Right ventricle myocardium inferior (tissue), 1 donor: ENCODE data around the gene WNT6. TPM values are rescaled to one million over a fixed set of nuclear protein-coding genes. Genes with fewer than 3 reads are reported as not detected.
A peak's percentile ranks its signal among the peaks of the same experiment; 100 is the strongest.

ENCODE experiments used
- ATAC-seq: fragments of 200-7000 bp; cut with Tn5 transposase; one replicate; pipeline ENCODE4 v1.9.1; 2020; ENCODE audit warnings: mild to moderate bottlenecking, moderate library complexity
- DNase-seq: peaks from one replicate; pipeline ENCODE4 v3.0.0; 2021; ENCODE audit errors: missing footprints
- intact Hi-C: fragments of 100-400 bp; cut with DNase I; formaldehyde crosslinking; loops from one replicate; pipeline ENCODE4 v1.11.0; 2022
- long read RNA-seq: library from polyadenylated mRNA; unstranded; transcript quantifications from one replicate; pipeline ENCODE4 v2.0.0, GENCODE V29; 2021
- total RNA-seq: library from RNA; stranded (reverse); fragmentation: NEBNext Ultra II Directional; extraction: Animal tissue kit (Norgen Biotek cat#: 25700); gene quantifications from one replicate; pipeline ENCODE4 v1.2.1, GENCODE V29; 2021
- donor health status: DM: no; HTN: yes; CAD: no; lungs with severe emphysema.

WNT6 gene
- 2.1 TPM for total RNA-seq
- long read RNA-seq, partial matches to known transcripts: 1 of 5 reads
- long read RNA-seq, other reads (novel, unspliced or antisense): 0 of 5 reads

DNA sequence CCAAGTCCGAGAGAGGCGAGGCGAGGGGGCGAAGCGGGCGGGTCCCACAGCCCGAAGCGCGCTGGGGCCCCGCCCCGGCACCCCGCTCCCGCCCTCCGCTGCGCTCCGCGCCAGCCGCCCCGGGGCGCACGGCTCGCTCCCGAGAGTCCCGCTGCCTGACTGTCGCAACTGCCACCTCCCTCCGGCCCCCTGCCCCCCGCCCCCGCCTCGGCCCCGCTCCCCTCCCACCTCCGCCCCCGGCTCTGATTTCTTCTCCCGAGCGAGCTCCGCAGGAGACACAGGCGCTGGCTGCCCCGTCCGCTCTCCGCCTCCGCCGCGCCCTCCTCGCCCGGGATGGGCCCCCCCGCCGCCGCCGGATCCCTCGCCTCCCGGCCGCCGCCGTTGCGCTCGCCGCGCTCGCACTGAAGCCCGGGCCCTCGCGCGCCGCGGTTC is at the start of gene WNT6:
WNT6 (plus strand) TSS at position 250 of the 432 bp plus-strand sequence. CDS start 233 bp downstream, outside the sequence.
- ATAC-seq: no peak

DNA sequence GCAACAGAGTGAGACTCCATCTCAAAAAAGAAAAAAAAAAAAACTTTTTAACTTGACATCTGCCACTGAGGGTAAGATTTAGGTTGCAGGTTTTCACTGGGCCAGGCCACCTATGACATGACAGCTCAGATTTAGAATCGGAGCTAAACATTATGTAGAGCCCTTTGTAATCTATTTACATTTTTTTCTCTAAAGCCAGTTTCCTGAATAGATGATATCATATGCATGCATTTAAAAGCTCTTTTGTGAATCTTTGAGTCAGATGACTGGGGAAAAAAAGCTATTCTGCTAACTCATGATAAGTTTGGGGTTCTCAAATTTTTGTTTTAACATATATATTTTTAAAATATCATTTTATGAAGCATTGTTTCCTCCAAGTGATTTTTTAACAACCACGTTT is 49.3 kb upstream of the WNT6 start:
- intact Hi-C loops: no loop called here
- no peak for DNase-seq
- ATAC-seq: no peak

More for the DNA sequence above, at the start of gene WNT6:
- intact Hi-C loops: no loop called here
- DNase-seq: no peak

DNA sequence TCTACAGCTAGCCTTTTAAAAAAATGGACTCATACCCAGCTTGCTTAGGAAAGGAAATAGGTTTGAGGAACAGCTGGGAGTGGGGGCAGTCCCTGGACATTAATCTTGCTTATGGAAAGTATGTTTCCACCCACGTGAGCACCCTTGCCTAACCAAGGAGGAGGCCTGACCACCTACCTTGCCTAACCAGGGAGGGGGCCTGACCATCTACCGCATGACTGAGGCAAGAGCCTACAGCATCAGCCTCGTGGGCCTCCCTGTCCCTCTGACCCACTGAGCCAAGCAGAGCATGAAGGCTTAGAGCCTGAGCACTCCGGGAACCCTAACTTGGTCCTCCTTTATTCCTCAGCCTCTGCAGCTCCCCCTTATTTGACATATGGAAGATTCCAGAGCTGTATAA is 48.2 kb upstream of the WNT6 start:
- ATAC-seq (no peak), DNase-seq (no peak)
- intact Hi-C loops: no loop called here

DNA sequence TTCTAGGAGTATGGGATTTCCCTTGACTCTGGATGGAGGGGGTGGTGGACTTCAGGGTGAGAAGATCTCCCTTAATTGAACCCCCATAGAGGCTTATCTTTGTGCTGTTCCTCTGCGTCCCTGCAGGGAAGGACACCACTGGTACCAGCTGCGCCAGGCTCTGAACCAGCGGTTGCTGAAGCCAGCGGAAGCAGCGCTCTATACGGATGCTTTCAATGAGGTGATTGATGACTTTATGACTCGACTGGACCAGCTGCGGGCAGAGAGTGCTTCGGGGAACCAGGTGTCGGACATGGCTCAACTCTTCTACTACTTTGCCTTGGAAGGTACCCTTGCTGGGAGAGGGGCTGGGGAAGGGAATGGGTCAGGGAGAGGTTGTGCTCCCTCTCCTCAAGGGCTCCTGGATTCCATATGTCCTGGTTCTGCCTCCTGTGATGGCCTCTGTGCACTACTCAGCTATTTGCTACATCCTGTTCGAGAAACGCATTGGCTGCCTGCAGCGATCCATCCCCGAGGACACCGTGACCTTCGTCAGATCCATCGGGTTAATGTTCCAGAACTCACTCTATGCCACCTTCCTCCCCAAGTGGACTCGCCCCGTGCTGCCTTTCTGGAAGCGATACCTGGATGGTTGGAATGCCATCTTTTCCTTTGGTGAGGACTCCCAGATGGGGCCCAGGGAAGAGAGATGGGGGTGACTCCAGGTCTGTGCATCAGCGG is 47.3 kb upstream of the WNT6 start:
- intact Hi-C loops: no loop called here
- DNase-seq: no peak
- ATAC-seq: no peak

DNA sequence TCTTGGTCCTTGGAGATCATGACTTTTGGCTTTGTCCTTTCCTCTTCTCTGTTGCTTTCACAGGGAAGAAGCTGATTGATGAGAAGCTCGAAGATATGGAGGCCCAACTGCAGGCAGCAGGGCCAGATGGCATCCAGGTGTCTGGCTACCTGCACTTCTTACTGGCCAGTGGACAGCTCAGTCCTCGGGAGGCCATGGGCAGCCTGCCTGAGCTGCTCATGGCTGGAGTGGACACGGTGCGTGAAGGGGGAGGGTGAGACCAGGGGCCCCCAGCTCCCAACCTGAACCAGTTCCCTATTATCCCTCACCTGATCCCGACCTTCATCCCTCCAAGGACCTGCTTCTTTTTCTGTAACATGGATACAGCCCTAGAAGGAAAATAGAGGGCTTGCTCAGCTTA is 46.7 kb upstream of the WNT6 start:
- DNase-seq: no peak
- intact Hi-C loops: no loop called here

DNA sequence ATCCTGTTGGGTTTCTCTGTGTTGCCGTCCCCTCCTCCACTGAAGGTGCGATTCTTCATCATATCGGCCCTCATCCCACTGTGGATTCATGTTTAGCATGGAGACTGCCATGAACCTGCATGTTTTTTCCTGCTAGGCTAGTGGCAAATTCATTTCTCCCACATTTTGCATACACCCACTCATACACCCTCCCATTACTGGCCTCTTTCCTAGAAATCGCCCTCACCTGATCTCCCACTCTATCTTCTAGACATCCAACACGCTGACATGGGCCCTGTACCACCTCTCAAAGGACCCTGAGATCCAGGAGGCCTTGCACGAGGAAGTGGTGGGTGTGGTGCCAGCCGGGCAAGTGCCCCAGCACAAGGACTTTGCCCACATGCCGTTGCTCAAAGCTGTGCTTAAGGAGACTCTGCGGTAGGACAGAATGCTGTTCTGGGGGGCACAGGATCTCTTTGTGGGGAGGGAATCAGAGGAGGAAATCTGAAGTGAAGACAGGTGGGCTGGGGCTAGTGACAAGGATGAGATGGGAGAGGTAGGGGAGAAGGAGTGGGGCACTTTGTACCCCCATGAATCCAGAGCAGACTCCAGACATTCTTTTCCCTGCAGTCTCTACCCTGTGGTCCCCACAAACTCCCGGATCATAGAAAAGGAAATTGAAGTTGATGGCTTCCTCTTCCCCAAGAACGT is 45.7 kb upstream of the WNT6 start:
- no peak for DNase-seq
- ATAC-seq: no peak
- intact Hi-C loops: no loop called here

More for the DNA sequence above, 46.7 kb upstream of the WNT6 start:
- no peak for ATAC-seq

DNA sequence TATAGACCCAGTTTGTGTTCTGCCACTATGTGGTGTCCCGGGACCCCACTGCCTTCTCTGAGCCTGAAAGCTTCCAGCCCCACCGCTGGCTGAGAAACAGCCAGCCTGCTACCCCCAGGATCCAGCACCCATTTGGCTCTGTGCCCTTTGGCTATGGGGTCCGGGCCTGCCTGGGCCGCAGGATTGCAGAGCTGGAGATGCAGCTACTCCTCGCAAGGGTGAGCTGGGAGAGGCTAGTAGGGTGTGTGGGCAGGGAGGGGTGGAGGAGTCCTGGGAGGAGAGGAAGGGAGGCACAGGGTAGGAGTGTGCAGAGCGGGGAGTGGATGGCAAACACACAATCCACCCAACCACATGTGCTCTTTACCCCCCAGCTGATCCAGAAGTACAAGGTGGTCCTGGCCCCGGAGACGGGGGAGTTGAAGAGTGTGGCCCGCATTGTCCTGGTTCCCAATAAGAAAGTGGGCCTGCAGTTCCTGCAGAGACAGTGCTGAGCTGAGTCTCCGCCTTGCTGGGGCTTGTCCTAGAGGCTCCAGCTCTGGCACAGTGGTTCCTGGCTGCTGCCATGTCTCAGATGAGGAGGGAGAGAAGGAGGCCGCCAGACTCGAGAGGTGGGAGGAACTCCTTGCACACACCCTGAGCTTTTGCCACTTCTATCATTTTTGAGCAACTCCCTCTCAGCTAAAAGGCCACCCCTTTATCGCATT is 44.9 kb upstream of the WNT6 start:
- intact Hi-C loops: no loop called here
- no peak for ATAC-seq

DNA sequence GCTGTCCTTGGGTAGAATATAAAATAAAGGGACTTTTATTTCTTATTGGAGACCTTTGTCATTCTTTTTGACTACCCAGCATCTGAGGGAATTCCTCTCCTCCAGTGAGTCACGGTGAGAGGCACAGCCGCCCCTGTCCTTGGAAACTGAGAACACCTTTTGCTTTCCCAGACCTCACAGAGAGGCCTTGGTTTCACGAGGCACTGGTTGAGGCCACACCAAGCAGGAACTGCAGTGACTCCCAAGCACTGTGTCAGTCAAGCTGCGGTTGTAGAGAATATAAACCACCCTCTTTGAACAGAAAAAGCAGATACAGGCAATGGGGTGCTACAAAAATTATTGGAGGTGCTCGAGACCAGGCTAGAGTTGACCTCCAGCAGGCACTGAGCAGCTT is 44.4 kb upstream of the WNT6 start:
- intact Hi-C loops: no loop called here
- ATAC-seq: no peak
- DNase-seq: no peak

More for the DNA sequence above, 44.9 kb upstream of the WNT6 start:
- DNase-seq: no peak

DNA sequence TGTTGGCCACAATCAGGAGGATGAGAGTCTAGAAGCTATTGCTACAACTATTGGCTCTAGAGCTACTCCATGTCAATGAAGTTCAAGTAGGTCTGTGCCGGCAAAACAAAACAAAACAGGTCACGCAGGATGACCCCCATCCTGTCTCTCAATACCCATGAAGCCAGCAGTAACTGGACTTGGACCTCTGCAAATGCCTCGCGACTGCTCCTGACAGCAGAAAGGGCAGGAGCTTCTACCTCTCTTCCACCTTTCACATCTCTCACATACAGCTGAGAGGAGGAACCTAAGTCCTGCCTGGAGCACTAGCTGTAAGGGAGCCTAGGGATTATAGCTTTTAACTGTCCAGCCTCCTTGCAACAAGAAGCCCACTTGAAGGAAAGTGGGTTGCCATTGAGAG is 44.0 kb upstream of the WNT6 start:
- intact Hi-C loops: no loop called here
- no peak for ATAC-seq
- DNase-seq: no peak

DNA sequence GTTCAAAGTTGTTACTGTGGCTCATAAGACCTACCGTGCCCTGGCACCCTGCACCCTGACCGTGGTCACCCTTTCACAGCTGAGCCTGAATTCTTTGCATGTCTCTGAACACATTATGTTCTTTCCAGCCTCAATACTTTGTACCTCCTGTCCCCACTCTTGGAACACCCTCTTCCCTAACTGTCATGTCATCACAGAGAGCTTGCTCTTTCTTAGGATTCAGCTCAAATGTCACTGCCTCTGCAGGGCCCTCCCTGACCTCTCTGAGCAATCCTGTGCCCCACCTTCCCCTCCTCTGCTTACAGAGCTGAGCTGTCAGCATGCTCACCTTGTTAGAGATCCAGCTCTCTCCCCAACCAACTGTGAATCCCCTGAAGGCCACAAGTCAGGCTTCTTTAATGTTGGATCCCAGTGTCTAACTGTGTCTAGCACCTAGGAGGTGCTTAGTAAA is 43.0 kb upstream of the WNT6 start:
- ATAC-seq: no peak
- intact Hi-C loops: no loop called here

DNA sequence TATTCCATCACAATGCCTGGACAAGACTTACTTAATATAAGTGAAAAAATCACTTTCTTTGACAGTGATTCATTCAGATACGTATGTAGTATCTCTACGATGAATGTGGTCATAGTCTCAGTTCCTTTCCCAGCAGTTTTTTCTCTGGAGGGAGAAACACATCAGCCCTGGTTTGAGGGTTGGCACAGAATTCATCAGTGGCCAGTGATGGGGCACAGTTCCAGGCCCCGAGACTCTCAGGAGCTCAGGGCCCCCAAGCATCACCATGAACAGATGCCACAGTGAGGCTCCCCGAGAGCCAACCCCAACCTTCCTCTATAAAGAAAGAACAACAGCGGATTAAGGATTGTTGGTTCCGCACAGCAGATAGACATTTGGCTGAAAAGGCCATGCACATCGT is 40.5 kb upstream of the WNT6 start:
- intact Hi-C loops: no loop called here
- DNase-seq: no peak
- ATAC-seq: no peak

More for the DNA sequence above, 43.0 kb upstream of the WNT6 start:
- no peak for DNase-seq

DNA sequence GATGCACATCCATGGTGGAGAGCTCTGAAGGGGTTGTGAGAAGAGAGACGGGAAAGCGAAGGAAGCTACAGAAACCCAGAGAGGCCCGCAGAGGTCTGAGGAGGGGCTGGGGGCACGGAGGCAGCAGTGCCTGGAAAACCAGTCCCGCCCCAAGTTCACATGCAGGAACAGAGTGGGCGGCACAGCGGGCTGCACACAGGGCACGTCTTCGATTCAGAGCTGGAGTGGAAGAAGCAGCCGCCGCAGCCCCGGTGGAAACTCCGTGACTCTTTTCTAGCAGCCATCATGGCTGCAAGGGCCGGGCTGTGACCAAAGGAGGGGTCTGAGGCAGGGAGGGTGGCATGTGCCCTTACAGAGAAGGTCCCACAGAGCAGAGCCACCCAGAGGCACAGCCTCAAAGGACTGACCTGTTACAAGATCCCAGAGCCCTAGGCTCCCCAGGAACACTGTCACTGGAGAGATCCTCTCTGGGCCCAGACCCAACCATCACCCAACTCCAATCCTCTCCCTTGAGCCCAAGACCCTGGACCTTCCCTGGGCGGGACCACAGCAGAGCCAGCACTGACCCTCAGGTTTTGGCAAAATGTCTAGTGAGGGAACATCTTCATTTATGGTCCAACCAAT is 38.7 kb upstream of the WNT6 start:
- intact Hi-C loops: no loop called here
- DNase-seq (no peak), ATAC-seq (no peak)

DNA sequence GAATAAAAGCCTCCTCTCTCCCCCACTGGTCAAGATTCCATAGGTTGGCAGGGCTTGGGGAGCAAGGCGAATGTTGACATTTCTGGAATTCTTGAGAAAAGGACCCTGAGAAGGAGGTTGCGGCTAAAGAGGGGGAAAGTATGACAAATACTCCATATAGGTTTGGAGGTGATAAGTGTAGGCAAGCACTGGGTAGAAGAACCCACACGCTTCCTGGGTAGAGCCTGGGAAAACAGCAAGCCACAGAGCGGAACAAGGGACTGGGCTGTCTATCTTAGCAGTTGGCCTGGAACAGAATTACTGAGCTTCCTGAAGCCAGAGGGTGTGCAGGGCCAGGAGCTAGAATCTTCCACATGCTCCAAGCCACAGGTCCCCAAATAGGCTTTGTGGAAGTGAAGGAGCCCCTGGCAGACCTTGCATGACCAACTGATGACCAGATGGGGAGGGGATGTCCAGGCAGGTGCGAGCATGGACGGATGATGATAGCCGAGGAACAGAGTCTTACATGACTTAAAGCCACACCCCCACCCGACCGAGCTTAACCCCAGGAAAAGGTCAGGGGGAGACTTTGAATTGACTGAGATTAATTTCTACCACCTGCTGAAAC is 37.9 kb upstream of the WNT6 start:
- ATAC-seq (no peak), DNase-seq (no peak)
- intact Hi-C loops: no loop called here

DNA sequence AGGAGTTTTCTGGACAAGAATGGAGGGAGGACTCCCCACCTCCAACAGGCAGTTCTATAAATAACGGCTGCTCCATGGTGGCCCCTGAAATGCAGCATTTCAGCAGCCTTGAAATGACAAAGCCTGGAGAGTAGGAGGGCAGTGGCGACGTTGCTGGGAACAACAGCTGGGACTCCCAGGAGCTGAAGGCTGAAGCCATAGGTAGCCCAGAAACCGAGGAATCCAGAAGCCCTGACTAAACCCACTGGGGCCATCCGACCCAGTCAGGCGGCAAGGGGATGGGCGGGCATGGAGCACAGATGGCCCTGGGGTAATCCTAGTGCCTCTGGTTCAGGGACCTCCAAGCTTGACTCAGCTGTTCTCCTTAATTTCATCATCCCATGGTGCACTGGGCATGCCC is 37.0 kb upstream of the WNT6 start:
- ATAC-seq (no peak), DNase-seq (no peak)
- intact Hi-C loops: no loop called here

DNA sequence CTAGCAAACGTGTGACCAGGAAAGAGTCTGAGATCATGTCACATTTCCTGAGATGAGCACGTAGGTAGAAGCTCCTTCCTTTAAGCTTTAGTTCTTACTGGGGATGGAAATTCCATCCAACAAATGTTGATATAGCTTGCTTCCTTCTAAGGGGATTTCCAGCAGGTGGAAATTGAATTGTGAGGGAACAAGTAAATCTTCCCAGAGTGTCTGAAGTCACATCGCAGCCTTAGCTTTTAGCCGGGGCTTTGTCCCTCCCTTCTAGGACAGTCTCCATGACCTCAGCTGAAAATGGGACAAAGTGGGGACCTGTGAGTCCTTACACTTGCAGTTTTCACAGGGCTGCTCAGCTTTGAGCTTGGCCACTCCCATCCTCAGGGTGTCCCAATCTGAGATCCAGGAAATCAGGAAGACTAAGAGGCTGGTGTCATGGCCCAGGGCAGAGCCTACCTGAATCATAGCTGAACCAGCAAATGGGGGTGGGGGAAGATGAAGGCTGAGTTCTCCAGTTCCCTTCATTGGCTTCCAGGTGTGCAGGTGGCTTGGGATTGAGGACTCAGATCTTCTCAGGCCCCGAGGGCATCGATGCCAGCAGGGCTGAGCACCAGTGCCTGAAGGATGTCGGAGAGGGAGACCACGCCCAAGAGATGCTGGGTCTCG is 36.3 kb upstream of the WNT6 start:
- ATAC-seq (no peak), DNase-seq (no peak)
- intact Hi-C loops: no loop called here

DNA sequence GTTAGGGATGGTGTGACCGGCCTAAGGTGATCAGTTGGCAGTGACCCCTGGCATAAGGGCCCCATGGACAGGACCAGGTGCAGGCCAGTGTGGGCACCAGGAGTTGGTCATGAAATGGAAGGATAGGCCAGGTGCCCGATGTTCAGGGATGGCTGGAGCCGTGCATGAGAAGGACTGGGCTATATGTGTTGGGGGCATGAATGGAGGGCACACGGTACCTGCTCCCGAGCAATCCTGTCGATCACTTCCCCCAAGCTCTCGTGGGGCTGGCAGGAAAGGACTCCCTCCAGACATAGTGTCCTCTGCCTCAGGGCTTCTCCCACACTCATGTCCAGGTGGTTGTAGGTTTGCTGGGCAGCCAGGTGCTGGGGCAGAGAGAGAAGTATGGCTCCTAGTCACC is 35.6 kb upstream of the WNT6 start:
- intact Hi-C loops: no loop called here
- DNase-seq: no peak
- no peak for ATAC-seq

DNA sequence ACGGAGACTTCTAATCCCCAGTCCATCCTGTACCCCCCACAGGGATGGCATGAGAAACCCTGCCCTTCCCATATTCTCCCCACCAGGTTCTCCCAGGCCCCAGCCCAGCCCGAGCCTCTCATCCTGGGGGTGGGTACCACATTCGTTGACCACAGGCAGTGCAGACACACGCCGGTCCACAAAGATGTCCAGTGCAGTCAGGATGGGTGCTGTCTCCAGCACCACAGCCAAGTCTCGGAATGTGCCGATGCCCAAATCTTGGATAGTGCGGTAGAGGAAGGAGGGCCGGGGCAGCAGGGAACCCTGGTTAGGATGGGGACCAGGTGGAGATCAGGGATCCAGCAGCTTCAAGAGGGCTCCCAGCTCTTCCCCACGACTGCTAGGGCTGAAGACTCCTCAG is 32.8 kb upstream of the WNT6 start:
- DNase-seq: peak; percentile 25
- intact Hi-C loops: no loop called here

DNA sequence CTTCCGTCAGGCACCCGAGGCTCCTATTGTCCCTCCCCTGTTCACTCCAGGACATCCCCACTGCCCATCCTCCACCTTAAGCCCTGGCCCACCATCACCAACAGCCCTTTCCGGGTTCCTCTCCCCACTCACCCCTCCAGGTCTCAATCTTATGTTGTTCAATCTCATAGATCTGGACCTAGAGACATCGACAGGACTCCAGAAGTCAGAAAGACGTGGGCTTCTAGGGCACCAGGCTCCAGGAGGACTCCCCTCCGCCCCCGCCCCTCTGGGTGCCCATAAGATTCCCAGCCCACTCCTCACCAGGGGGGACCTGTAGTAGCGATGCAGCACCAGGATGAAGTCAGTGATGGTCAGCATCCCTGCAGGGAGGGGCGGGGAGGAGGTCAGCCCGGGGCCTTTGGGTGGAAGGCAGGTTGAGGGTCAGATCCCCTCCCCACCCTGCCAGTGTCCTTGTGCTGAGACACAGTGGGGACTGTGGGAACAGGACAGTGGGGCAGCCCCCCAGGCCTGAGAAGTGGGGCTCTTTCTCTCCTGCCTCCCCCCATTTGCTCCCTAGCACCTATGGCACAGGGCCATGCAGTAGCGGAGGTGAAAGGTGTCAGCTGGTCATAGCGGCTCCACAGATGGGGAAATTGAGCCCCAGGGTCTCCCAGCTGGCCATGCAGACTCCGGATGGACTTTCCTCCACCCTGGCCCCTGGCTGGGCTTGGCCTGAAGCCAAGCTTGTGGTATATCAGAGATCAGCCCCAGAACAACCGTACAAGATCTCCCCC is 31.7 kb upstream of the WNT6 start:
- ATAC-seq: no peak
- intact Hi-C loops: no loop called here
- peak; percentile 50 for DNase-seq

More for the DNA sequence above, 32.8 kb upstream of the WNT6 start:
- ATAC-seq: no peak
